CD4-positive, alpha-beta T cell (primary cell): ENCODE results near the gene FMNL2. TPM values are rescaled to one million over a fixed set of nuclear protein-coding genes. Genes with fewer than 3 reads are reported as not detected.

Experiments
- ATAC-seq: fragments of 200-7000 bp; cut with Tn5 transposase; one replicate; pipeline ENCODE4 v1.10.0; 2022; ENCODE audit warnings: mild to moderate bottlenecking; ENCODE audit not compliant: poor library complexity
- CTCF ChIA-PET: fragments of 350-600 bp; sonication (Branson Sonifier 250); formaldehyde crosslinking; loops from one replicate; lab custom pipeline; 2021; ENCODE audit warnings: antibody characterized with exemption, inconsistent platforms; lab: Charles Lee
- POLR2A ChIA-PET: fragments of 350-600 bp; sonication (Branson Sonifier 250); formaldehyde crosslinking; loops from one replicate; lab custom pipeline; 2021; ENCODE audit warnings: antibody characterized with exemption, inconsistent platforms; lab: Charles Lee
- DNase-seq, 14 experiments: peaks; one replicate each; pipeline ENCODE4 v3.0.0-alpha.2; 2013 to 2020; ENCODE audit warnings: mixed read lengths in 2 of 14
- H3K27ac ChIP-seq, 2 donors: one replicate each; pipeline versions ENCODE4 v1.5.1 to v1.7.0; 2013; ENCODE audit warnings: low read length in 2 of 2, low read depth in 1 of 2, mild to moderate bottlenecking in 1 of 2
- H3K27me3 ChIP-seq, 2 experiments: 1 replicate in 1 of 2; 2 replicates in 1 of 2; pipeline versions ENCODE4 v1.6.1 to v1.7.0; 2013; ENCODE audit warnings: low read length in 2 of 2, control low read depth in 1 of 2, mild to moderate bottlenecking in 1 of 2, moderate library complexity in 1 of 2; ENCODE audit not compliant: insufficient read depth in 2 of 2, control insufficient read depth in 1 of 2
- H3K36me3 ChIP-seq: one replicate; pipeline ENCODE4 v1.6.1; 2013; ENCODE audit warnings: low read length, control low read depth; ENCODE audit not compliant: insufficient read depth
- H3K4me1 ChIP-seq: one replicate; pipeline ENCODE4 v1.6.1; 2013; ENCODE audit warnings: low read length, control low read depth; ENCODE audit not compliant: insufficient read depth
- H3K4me3 ChIP-seq: one replicate; pipeline ENCODE4 v1.5.1; 2013; ENCODE audit warnings: mild to moderate bottlenecking, low read length, moderate library complexity
- H3K9me3 ChIP-seq, 2 experiments: 1 replicate in 1 of 2; 2 replicates in 1 of 2; pipeline versions ENCODE4 v1.6.1 to v1.7.0; 2013; ENCODE audit warnings: low read length in 2 of 2, mild to moderate bottlenecking in 2 of 2, control low read depth in 1 of 2, moderate library complexity in 1 of 2; ENCODE audit not compliant: control insufficient read depth in 1 of 2, insufficient read depth in 1 of 2
- H3K27ac Mint-ChIP-seq: one replicate; pipeline ENCODE4 v1.8.0; 2020; ENCODE audit warnings: mixed read lengths
- H3K27me3 Mint-ChIP-seq: one replicate; pipeline ENCODE4 v1.8.0; 2021; ENCODE audit warnings: mixed read lengths
- H3K36me3 Mint-ChIP-seq: one replicate; pipeline ENCODE4 v1.8.0; 2021; ENCODE audit warnings: low read depth, mixed read lengths
- H3K4me1 Mint-ChIP-seq: one replicate; pipeline ENCODE4 v1.8.0; 2021; ENCODE audit warnings: low read depth, mixed read lengths
- H3K4me3 Mint-ChIP-seq: one replicate; pipeline ENCODE4 v1.8.0; 2020; ENCODE audit warnings: mild to moderate bottlenecking, mixed read lengths
- H3K9me3 Mint-ChIP-seq: one replicate; pipeline ENCODE4 v1.8.0; 2020; ENCODE audit warnings: mixed read lengths
- CTCF ChIP-seq: fragments of 200-600 bp; IDR thresholded peaks from one replicate; pipeline ENCODE4 v1.8.0; 2022; ENCODE audit warnings: antibody characterized with exemption, mild to moderate bottlenecking
- intact Hi-C, 2 experiments: fragments of 100-400 bp; cut with DNase I in 1 of 2; cut with micrococcal nuclease in 1 of 2; formaldehyde crosslinking; loops; one replicate each; pipeline versions ENCODE4 v1.15.1 to v1.9.0; 2023 to 2025; cut with DNase I, micrococcal nuclease
- total RNA-seq, 174 experiments: library from RNA in 2 of 174; stranded (reverse) in 2 of 174; gene quantifications; one replicate each; pipeline ENCODE4 v1.2.3 and lab custom pipeline; 2021 to 2026

Gene FMNL2
- total RNA-seq, 2 experiments from 2014 or later, result 0.30 to 0.31 TPM

- Mint-ChIP-seq H3K36me3 (no peaks in the 10 kb centered on the region), H3K9me3 (no peaks in the 10 kb centered on the region), H3K27me3 (no peaks in the 10 kb centered on the region), H3K27ac (no peak overlapping the region), H3K4me1 (no peaks in the 10 kb centered on the region), H3K4me3 (no peak overlapping the region)
- intact Hi-C loops, result no loop called here
- ATAC-seq (no peak), DNase-seq (no peak)
- TF ChIP-seq CTCF, result no peak
- no peaks in the 10 kb centered on the region for H3K36me3 ChIP-seq
- H3K27ac ChIP-seq, result no peak overlapping the region
- no peaks in the 10 kb centered on the region for H3K27me3 ChIP-seq
- no peaks in the 10 kb centered on the region for H3K4me1 ChIP-seq
- no peak overlapping the region for H3K4me3 ChIP-seq
- ChIA-PET POLR2A (no interaction called here), CTCF (interaction anchor here (1.5 kb wide), 1 partner anchor 8 kb away, joined by 5 read pairs; no protein-coding TSS in a partner anchor)
- H3K9me3 ChIP-seq, result no peaks in the 10 kb centered on the region
Observed at GRCh38 chr2:152477347-152478092, 142.5 kb downstream of the FMNL2 start.

- H3K4me3 Mint-ChIP-seq, result no peak overlapping the region
- H3K4me1 Mint-ChIP-seq, result no peaks in the 10 kb centered on the region
- Histone ChIP-seq H3K4me3 (no peak overlapping the region), H3K36me3 (no peaks in the 10 kb centered on the region), H3K9me3 (no peaks in the 10 kb centered on the region), H3K27me3 (no peaks in the 10 kb centered on the region), H3K4me1 (no peaks in the 10 kb centered on the region), H3K27ac (no peak overlapping the region)
- POLR2A ChIA-PET, result no interaction called here
- DNase-seq (no peak), ATAC-seq (no peak)
- H3K27me3 Mint-ChIP-seq, result peaks cover 7% of the 10 kb centered on the region
- H3K36me3 Mint-ChIP-seq, result no peaks in the 10 kb centered on the region
- CTCF ChIA-PET, result no interaction called here
- no peaks in the 10 kb centered on the region for H3K9me3 Mint-ChIP-seq
- intact Hi-C loops, result no loop called here
- H3K27ac Mint-ChIP-seq, result no peak overlapping the region
- TF ChIP-seq CTCF, result no peak
Observed at GRCh38 chr2:152479282-152479681, 144.3 kb downstream of the FMNL2 start.

- no peak for TF ChIP-seq CTCF
- Mint-ChIP-seq H3K4me1 (no peaks in the 10 kb centered on the region), H3K9me3 (no peaks in the 10 kb centered on the region), H3K36me3 (no peaks in the 10 kb centered on the region), H3K27ac (no peak overlapping the region), H3K4me3 (no peak overlapping the region), H3K27me3 (peaks cover 7% of the 10 kb centered on the region)
- no peaks in the 10 kb centered on the region for H3K36me3 ChIP-seq
- ATAC-seq (no peak), DNase-seq (no peak)
- no peak overlapping the region for H3K4me3 ChIP-seq
- intact Hi-C loops, result no loop called here
- H3K27me3 ChIP-seq, result no peaks in the 10 kb centered on the region
- ChIA-PET CTCF (no interaction called here), POLR2A (no interaction called here)
- no peaks in the 10 kb centered on the region for H3K4me1 ChIP-seq
- H3K27ac ChIP-seq, result no peak overlapping the region
- H3K9me3 ChIP-seq, result no peaks in the 10 kb centered on the region
Observed at GRCh38 chr2:152480821-152481399, 145.9 kb downstream of the FMNL2 start.
